ENCODE measurements around the gene PCDHA1.

DNA sequence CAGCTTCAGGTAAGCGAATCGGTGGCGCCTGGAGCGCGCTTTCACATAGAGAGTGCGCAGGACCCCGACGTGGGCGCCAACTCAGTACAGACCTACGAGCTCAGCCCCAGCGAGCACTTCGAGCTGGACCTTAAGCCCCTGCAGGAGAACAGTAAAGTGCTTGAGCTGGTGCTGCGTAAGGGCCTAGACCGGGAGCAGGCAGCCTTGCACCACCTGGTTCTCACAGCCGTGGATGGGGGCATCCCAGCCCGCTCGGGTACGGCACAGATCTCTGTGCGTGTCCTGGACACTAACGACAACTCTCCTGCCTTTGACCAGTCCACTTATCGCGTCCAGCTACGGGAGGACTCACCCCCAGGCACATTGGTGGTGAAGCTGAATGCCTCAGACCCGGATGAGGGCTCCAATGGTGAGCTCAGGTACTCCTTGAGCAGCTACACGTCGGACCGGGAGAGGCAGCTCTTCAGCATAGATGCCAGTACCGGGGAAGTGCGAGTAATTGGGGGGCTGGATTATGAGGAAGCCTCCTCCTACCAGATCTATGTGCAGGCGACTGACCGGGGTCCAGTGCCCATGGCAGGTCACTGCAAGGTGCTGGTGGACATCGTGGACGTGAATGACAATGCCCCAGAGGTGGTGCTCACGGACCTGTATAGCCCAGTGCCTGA is 181.4 kb downstream of the PCDHA1 start:
- TF ChIP-seq, protein P1, sequence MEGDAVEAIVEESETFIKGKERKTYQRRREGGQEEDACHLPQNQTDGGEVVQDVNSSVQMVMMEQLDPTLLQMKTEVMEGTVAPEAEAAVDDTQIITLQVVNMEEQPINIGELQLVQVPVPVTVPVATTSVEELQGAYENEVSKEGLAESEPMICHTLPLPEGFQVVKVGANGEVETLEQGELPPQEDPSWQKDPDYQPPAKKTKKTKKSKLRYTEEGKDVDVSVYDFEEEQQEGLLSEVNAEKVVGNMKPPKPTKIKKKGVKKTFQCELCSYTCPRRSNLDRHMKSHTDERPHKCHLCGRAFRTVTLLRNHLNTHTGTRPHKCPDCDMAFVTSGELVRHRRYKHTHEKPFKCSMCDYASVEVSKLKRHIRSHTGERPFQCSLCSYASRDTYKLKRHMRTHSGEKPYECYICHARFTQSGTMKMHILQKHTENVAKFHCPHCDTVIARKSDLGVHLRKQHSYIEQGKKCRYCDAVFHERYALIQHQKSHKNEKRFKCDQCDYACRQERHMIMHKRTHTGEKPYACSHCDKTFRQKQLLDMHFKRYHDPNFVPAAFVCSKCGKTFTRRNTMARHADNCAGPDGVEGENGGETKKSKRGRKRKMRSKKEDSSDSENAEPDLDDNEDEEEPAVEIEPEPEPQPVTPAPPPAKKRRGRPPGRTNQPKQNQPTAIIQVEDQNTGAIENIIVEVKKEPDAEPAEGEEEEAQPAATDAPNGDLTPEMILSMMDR (IDR thresholded peaks at IDR 0.05), result no peak
- no peak for TF ChIP-seq POLR2A (IDR thresholded peaks at IDR 0.05)

Data from lower leg skin (tissue), 3 donors.